Tibial nerve (tissue), 4 donors: ENCODE measurements around the gene TEPSIN. TPM values are rescaled to one million over a fixed set of nuclear protein-coding genes. Genes with fewer than 3 reads are reported as not detected.

Experiments
- DNase-seq, 2 donors: peaks; one replicate each; pipeline ENCODE4 v3.0.0-alpha.2; 2019; ENCODE audit warnings: low spot score in 2 of 2
- H3K27ac ChIP-seq, 4 donors: fragments of 200-600 bp; sonication (generic) in 3 of 4; one replicate each; pipeline ENCODE4 v1.5.1; 2017 to 2019; ENCODE audit warnings: mild to moderate bottlenecking in 1 of 4
- H3K27me3 ChIP-seq, 2 donors: fragments of 200-600 bp; sonication (generic) in 1 of 2; one replicate each; pipeline versions ENCODE4 v1.5.1 to v1.6.0; 2017 to 2019
- H3K36me3 ChIP-seq, 3 donors: fragments of 200-600 bp; sonication (generic); one replicate each; pipeline ENCODE4 v1.5.1; 2018 to 2019
- H3K4me1 ChIP-seq, 4 donors: fragments of 200-600 bp; sonication (generic) in 3 of 4; one replicate each; pipeline ENCODE4 v1.5.1; 2017 to 2019
- H3K4me3 ChIP-seq, 4 donors: fragments of 200-600 bp; sonication (generic) in 3 of 4; one replicate each; pipeline ENCODE4 v1.5.1; 2017 to 2019; ENCODE audit warnings: mild to moderate bottlenecking in 1 of 4, moderate library complexity in 1 of 4
- H3K9me3 ChIP-seq, 4 donors: fragments of 200-600 bp; sonication (generic) in 3 of 4; one replicate each; pipeline ENCODE4 v1.5.1; 2017 to 2019
- CTCF ChIP-seq, 5 experiments: fragments of 200-600 bp in 3 of 5; fragments of 450-650 bp in 2 of 5; sonication (generic) in 3 of 5; IDR thresholded peaks; one replicate each; pipeline ENCODE4 v1.5.1; 2016 to 2019; ENCODE audit warnings: antibody characterized with exemption in 5 of 5, mild to moderate bottlenecking in 3 of 5, moderate library complexity in 2 of 5
- EP300 ChIP-seq, 2 donors: sonication (generic); formaldehyde crosslinking; IDR thresholded peaks; one replicate each; pipeline ENCODE4 v1.6.1; 2017; ENCODE audit warnings: antibody characterized with exemption in 2 of 2, mild to moderate bottlenecking in 1 of 2
- POLR2A ChIP-seq, 2 donors: fragments of 450-650 bp; IDR thresholded peaks; one replicate each; pipeline ENCODE4 v1.6.1; 2017; ENCODE audit warnings: antibody characterized with exemption in 2 of 2, mild to moderate bottlenecking in 2 of 2, moderate library complexity in 2 of 2
- WGBS, 2 donors: methylation state at CpG; one replicate each; pipeline ENCODE4 v1.1.5; 2018; 5-methylcytosine and 5-hydroxymethylcytosine counted together
- total RNA-seq, 4 donors: library from RNA; depleted of rRNA; stranded (reverse); fragments of >200 nt; gene quantifications; one replicate each; pipeline ENCODE4 v1.1.0, GENCODE V29; 2016

Gene TEPSIN
- total RNA-seq, 4 donors from 2014 or later, result 41.5 to 102 (median 73.9) TPM

DNA sequence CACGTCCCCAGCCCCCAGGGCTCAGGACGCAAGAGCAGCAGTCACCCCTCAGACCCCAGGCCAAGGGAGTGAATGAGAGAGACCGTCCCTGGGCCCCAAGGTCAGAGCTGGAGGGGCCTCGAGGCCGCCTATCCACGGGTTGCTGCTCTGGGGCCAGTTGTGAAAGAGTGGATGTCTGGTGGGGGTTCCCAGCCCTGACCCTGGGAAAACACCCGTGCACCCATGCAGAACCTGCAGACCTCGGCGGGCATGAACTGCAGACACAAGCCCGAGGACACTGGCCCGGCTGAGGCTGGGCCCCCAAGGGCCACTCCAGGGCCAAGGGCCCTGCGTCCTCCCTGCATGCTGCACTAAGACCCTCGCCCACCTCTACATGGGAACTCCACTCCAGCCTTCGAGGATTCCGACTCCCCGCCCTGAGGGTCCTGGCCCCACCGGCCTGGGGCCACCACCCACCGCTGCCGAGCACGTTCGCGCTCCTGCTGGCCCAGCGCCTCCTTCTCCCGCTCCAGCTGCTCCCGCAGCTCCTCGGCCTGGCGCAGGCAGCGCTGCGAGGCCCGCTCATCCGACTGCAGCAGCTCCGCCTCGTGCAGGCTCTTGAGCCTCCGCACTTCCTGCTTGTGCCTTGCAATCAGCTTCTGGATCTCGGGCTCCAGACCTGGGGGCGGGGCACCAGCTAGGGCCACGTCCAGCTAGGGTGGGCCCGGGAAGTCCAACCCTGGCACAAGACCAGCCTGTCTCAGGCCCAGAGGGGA is 45.2 kb downstream of the TEPSIN start:
- Histone ChIP-seq H3K9me3 (no peaks in the 10 kb centered on the region), H3K4me1 (peaks cover 0 to 5% (median 0%) of the 10 kb centered on the region in 4 donors), H3K36me3 (peaks cover 0 to 98% (median 2%) of the 10 kb centered on the region in 3 donors), H3K27me3 (no peaks in the 10 kb centered on the region), H3K4me3 (no peak overlapping the region), H3K27ac (no peak overlapping the region)
- no peak for DNase-seq
- WGBS, 2 donors, result 76 to 85% methylated on average over 23 to 25 of the region's 38 CpGs
- TF ChIP-seq CTCF (IDR thresholded peaks at IDR 0.05), result no peak
- TF ChIP-seq EP300 (IDR thresholded peaks at IDR 0.05), result no peak
- TF ChIP-seq POLR2A (IDR thresholded peaks at IDR 0.05), result no peak

DNA sequence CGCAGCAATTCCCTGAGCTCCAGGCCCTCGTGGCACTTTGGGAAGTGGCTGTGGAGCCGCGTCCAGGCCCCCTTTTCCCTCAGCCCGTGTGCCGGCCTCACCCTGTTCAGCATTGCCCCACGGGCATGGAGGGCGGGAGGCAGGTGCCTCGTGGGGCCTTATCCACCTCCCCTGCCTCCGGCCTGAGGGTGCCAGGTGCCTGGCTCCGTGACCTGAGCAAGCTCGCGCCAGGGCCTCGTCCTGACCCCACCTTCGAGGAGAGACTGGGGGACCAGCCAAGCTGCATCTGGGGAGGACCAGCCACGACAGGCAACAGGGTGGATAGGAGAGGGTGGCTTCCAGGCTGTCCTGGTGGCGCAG is 45.8 kb downstream of the TEPSIN start:
- H3K4me1 ChIP-seq, result peaks cover 0 to 5% (median 0%) of the 10 kb centered on the region in 4 donors
- no peaks in the 10 kb centered on the region for H3K27me3 ChIP-seq
- no peak for DNase-seq
- H3K4me3 ChIP-seq, result no peak overlapping the region
- H3K9me3 ChIP-seq, result no peaks in the 10 kb centered on the region
- H3K36me3 ChIP-seq, result peaks cover 0 to 97% (median 2%) of the 10 kb centered on the region in 3 donors
- no peak overlapping the region for H3K27ac ChIP-seq
- WGBS, 2 donors, result 86 to 88% methylated on average over 9 to 11 of the region's 17 CpGs
- no peak for TF ChIP-seq EP300 (IDR thresholded peaks at IDR 0.05)
- TF ChIP-seq POLR2A (IDR thresholded peaks at IDR 0.05), result no peak
- no peak for TF ChIP-seq CTCF (IDR thresholded peaks at IDR 0.05)

DNA sequence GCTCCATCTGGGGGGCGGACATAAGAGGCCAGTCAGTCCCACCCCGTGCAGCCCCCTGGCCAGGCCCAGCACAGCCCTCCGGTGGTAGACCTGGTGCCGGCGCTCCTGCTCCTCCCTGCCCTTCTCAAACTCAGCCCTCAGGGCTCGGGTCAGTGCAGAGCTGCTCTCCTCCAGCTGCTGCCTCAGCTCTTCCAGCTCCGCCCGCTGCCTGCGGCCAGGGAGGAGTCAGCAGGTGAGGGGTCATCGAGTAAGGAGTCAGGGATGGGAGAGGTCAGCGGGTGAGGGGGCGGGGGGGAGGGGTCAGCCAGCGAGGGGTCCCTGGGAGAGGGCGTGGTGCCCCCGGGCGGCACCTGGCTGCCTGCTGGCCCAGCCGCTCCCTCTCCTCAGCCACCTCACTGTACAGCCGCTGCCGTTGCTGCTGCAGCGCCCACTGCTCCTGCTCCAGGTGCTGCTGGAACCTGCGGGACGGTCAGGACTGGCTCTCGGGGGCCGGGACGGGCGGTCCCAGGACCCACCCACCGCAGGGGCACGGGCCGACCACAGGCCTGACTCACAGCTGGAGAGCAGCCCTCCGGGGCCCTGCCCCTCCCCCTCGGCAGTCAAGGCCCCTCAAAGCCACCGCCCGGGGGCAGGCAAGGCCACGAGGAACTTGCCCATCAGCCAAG is 46.3 kb downstream of the TEPSIN start:
- no peak overlapping the region for H3K27ac ChIP-seq
- no peaks in the 10 kb centered on the region for H3K27me3 ChIP-seq
- WGBS, 2 donors, result 73 to 81% methylated on average over 9 to 32 of the region's 34 CpGs
- H3K4me1 ChIP-seq, result peaks cover 0 to 5% (median 0%) of the 10 kb centered on the region in 4 donors
- peaks cover 0 to 92% (median 2%) of the 10 kb centered on the region in 3 donors for H3K36me3 ChIP-seq
- DNase-seq, result no peak
- no peak overlapping the region for H3K4me3 ChIP-seq
- H3K9me3 ChIP-seq, result no peaks in the 10 kb centered on the region
- no peak for TF ChIP-seq EP300 (IDR thresholded peaks at IDR 0.05)

- H3K36me3 ChIP-seq, result peaks cover 0 to 83% (median 1%) of the 10 kb centered on the region in 3 donors
- 92 to 96% methylated on average over 6 to 10 of the region's 14 CpGs for WGBS, 2 donors
- no peaks in the 10 kb centered on the region for H3K27me3 ChIP-seq
- H3K27ac ChIP-seq, result no peak overlapping the region
- TF ChIP-seq POLR2A (IDR thresholded peaks at IDR 0.05) (no peak), CTCF (IDR thresholded peaks at IDR 0.05) (no peak), EP300 (IDR thresholded peaks at IDR 0.05) (no peak)
- no peaks in the 10 kb centered on the region for H3K9me3 ChIP-seq
- H3K4me1 ChIP-seq, result peaks cover 0 to 5% (median 0%) of the 10 kb centered on the region in 4 donors
- no peak for DNase-seq
- no peak overlapping the region for H3K4me3 ChIP-seq
These were observed 47.2 kb downstream of the TEPSIN start for GRCh38 chr17:81191646-81192045.

GRCh38 chr17:81191116-81191515 is 47.7 kb downstream of the TEPSIN start:
- H3K4me1 ChIP-seq, result peaks cover 0 to 5% (median 0%) of the 10 kb centered on the region in 4 donors
- no peak overlapping the region for H3K27ac ChIP-seq
- TF ChIP-seq POLR2A (IDR thresholded peaks at IDR 0.05) (no peak), CTCF (IDR thresholded peaks at IDR 0.05) (no peak), EP300 (IDR thresholded peaks at IDR 0.05) (no peak)
- H3K9me3 ChIP-seq, result no peaks in the 10 kb centered on the region
- H3K36me3 ChIP-seq, result peaks cover 0 to 78% (median 0%) of the 10 kb centered on the region in 3 donors
- WGBS, 2 donors, result 91% methylated on average over 13 to 18 of the region's 20 CpGs
- H3K27me3 ChIP-seq, result no peaks in the 10 kb centered on the region
- no peak overlapping the region for H3K4me3 ChIP-seq
- no peak for DNase-seq
